ENCODE data around the gene PLEKHA7. TPM values are rescaled to one million over a fixed set of nuclear protein-coding genes. Genes with fewer than 3 reads are reported as not detected.

Gene PLEKHA7
- total RNA-seq, 1 experiment from 2014 or later: 7.2 TPM

GRCh38 chr11:16964501-16964900 is 49.7 kb downstream of the PLEKHA7 start:
- Histone ChIP-seq H3K4me1 (ENCODE audit: control insufficient read depth in 1 of 2, insufficient read depth in 2 of 2, low read length in 2 of 2) (no peaks in the 10 kb centered on the region), H3K9ac (ENCODE audit: low read length) (no peak overlapping the region), H3K27ac (ENCODE audit: low read depth, low read length) (no peak overlapping the region), H2AFZ (ENCODE audit: low read depth, low read length, poor library complexity, severe bottlenecking) (no peak overlapping the region), H3K4me3 (replicated peaks in 1 of 2; ENCODE audit: low read depth in 1 of 2, low read length in 2 of 2) (no peak overlapping the region), H3K27me3 (ENCODE audit: insufficient read depth, low read length) (no peaks in the 10 kb centered on the region), H4K20me1 (ENCODE audit: insufficient read depth) (no peaks in the 10 kb centered on the region), H3K9me2 (ENCODE audit: insufficient read depth) (no peaks in the 10 kb centered on the region), H3K36me3 (ENCODE audit: control insufficient read depth in 1 of 2, insufficient read depth in 2 of 2, low read length in 2 of 2) (no peaks in the 10 kb centered on the region), H3K9me3 (ENCODE audit: control insufficient read depth in 1 of 2, insufficient read depth in 1 of 2, low read depth in 1 of 2, low read length in 2 of 2) (no peaks in the 10 kb centered on the region), H3K4me2 (ENCODE audit: low read length) (no peak overlapping the region), H3K79me2 (ENCODE audit: insufficient read depth, low read length) (no peaks in the 10 kb centered on the region)
- intact Hi-C loops (cut with micrococcal nuclease): no loop called here
- DNase-seq (ENCODE audit: low read depth, low spot score): no peak
- ChIA-PET POLR2A (no interaction called here), CTCF (no interaction called here), RAD21 (ENCODE audit: low non-redundant PET in 1 of 2, low total read pairs in 2 of 2, uncharacterized antibody in 2 of 2, unreplicated experiment in 2 of 2) (no interaction called here)
- no peak for ATAC-seq
- no TSS peak for BruUV-seq (replicated peaks)
- TF ChIP-seq ZFX (IDR thresholded peaks at IDR 0.05): no peak
- no peak for TF ChIP-seq EZH2phosphoT487 (IDR thresholded peaks at IDR 0.05; ENCODE audit: borderline replicate concordance)
- no peak for TF ChIP-seq CBX3 (IDR thresholded peaks at IDR 0.05; ENCODE audit: low read depth)
- TF ChIP-seq FOSL1 (IDR thresholded peaks at IDR 0.05; ENCODE audit: low read depth): no peak

GRCh38 chr11:16963316-16963876 is 50.8 kb downstream of the PLEKHA7 start:
- Histone ChIP-seq H3K79me2 (ENCODE audit: insufficient read depth, low read length) (no peaks in the 10 kb centered on the region), H3K9me2 (ENCODE audit: insufficient read depth) (no peaks in the 10 kb centered on the region), H3K4me2 (ENCODE audit: low read length) (no peak overlapping the region), H3K4me1 (ENCODE audit: control insufficient read depth in 1 of 2, insufficient read depth in 2 of 2, low read length in 2 of 2) (no peaks in the 10 kb centered on the region), H2AFZ (ENCODE audit: low read depth, low read length, poor library complexity, severe bottlenecking) (no peak overlapping the region), H4K20me1 (ENCODE audit: insufficient read depth) (no peaks in the 10 kb centered on the region), H3K27ac (ENCODE audit: low read depth, low read length) (no peak overlapping the region), H3K27me3 (ENCODE audit: insufficient read depth, low read length) (no peaks in the 10 kb centered on the region), H3K9ac (ENCODE audit: low read length) (no peak overlapping the region), H3K4me3 (replicated peaks in 1 of 2; ENCODE audit: low read depth in 1 of 2, low read length in 2 of 2) (no peak overlapping the region), H3K36me3 (ENCODE audit: control insufficient read depth in 1 of 2, insufficient read depth in 2 of 2, low read length in 2 of 2) (no peaks in the 10 kb centered on the region), H3K9me3 (ENCODE audit: control insufficient read depth in 1 of 2, insufficient read depth in 1 of 2, low read depth in 1 of 2, low read length in 2 of 2) (no peaks in the 10 kb centered on the region)
- ChIA-PET RAD21 (ENCODE audit: low non-redundant PET in 1 of 2, low total read pairs in 2 of 2, uncharacterized antibody in 2 of 2, unreplicated experiment in 2 of 2) (no interaction called here), CTCF (no interaction called here), POLR2A (interaction anchor here (1.0 kb wide), 1 partner anchor 398 kb away, joined by 3 read pairs; no protein-coding TSS in a partner anchor)
- DNase-seq (ENCODE audit: low read depth, low spot score) (no peak), ATAC-seq (no peak)
- intact Hi-C loops (cut with micrococcal nuclease): no loop called here
- BruUV-seq (replicated peaks): no TSS peak
- TF ChIP-seq SP1 (IDR thresholded peaks at IDR 0.05; ENCODE audit: low read depth): no peak
- TF ChIP-seq CEBPB (IDR thresholded peaks at IDR 0.05; ENCODE audit: low read depth): no peak
- no peak for TF ChIP-seq SIN3A (IDR thresholded peaks at IDR 0.05; ENCODE audit: low read depth)
- no peak for TF ChIP-seq YY1 (IDR thresholded peaks at IDR 0.05; ENCODE audit: extremely low read depth, insufficient replicate concordance, low read depth, low read length)
- no peak for TF ChIP-seq ZBTB33 (IDR thresholded peaks at IDR 0.05; ENCODE audit: extremely low read depth, insufficient replicate concordance, low read length)
- TF ChIP-seq CBX3 (IDR thresholded peaks at IDR 0.05; ENCODE audit: low read depth): no peak
- TF ChIP-seq ELF1 (IDR thresholded peaks at IDR 0.05; ENCODE audit: borderline replicate concordance, low read depth): no peak
- no peak for TF ChIP-seq RAD21 (IDR thresholded peaks at IDR 0.05; ENCODE audit: low read depth)
- TF ChIP-seq EGR1 (IDR thresholded peaks at IDR 0.05; ENCODE audit: low read depth): no peak
- no peak for TF ChIP-seq ATF3 (IDR thresholded peaks at IDR 0.05)
- TF ChIP-seq MAX (IDR thresholded peaks at IDR 0.05): no peak
- no peak for TF ChIP-seq POLR2A (IDR thresholded peaks at IDR 0.05; ENCODE audit: borderline replicate concordance, extremely low read depth, insufficient read depth, insufficient read length)
- no peak for TF ChIP-seq EZH2 (IDR thresholded peaks at IDR 0.05)
- TF ChIP-seq REST (IDR thresholded peaks at IDR 0.05; ENCODE audit: low read depth): no peak
- TF ChIP-seq ZFX (IDR thresholded peaks at IDR 0.05): no peak
